Measurements from ENCODE around the gene CELF4.

CELF4 gene

DNA sequence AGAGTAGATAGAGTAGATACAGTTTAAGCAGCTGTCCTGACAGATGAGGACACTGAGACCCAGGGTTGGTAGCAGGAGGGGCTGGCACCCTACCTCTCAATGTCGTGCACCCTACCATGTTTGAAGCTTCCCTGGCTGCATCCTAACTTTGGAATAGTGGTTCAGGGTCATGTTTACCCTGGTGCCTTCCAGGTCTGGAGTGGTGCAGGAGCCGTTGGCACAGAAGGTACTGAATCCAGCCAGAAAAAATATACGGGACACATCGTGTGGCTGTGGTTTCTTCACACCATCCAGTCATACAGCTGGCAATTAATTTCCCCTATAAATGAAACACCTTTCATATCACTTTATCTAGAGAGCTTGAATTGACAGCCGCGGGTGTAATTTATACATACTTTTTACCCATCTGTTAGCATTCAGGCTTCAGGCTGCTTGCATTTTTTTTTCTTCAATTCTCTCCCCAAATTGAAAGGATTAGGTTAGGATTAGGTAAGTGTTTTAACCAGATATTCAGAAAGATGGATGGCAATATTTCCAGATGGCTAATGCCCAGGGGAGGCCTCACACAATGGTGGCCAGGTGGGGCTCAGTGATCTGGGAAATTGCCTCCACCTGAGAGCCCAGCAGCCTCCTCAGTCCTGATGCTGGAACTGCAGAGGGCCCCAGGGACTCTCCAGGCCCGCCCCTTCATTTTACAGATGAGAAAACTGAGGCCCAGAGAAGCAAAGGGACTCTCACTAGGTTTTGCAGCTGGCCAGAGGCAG is 127.0 kb downstream of the CELF4 start:
- DNase-seq (ENCODE audit: low spot score) = no peak

- no peak for DNase-seq (ENCODE audit: low spot score)
These were observed 129.6 kb downstream of the CELF4 start for GRCh38 chr18:37435996-37436395.

DNA sequence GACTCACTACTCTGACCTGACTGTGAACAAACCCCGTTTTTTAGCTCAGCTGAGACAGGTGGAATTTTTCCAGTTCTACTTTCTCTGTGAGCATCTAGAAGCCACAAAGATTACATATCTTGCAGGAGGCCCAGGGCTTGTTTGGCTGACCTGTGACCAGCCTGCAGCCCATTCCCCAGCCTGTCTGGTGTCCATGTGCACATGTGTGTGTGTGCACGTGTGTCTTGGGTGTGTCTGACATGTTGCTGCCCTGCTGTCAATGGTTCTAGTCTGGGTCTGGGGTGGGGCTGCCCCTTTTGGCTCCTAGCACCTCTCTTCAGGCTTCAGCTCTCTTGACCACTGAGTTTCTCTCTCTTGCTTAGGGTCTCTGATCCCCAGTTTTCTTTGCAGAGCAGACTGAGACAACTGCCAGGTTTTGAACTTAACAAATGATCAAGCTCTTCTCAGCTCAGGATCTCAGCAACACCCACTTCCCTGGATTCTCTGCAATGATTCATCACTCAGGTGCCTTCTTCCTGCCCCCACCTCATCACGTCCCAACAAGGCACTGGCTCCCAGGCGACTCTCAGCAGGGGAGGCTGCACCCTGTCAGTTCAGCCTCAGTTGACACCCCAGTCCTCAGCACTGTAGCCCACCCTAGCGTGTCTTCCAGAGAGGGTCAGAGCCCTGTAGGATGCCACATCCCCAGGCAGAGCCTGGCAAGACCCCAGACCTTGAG is 130.3 kb downstream of the CELF4 start:
- DNase-seq (ENCODE audit: low spot score) = no peak

GRCh38 chr18:37434161-37434860 is 131.3 kb downstream of the CELF4 start:
- no peak for DNase-seq (ENCODE audit: low spot score)

GRCh38 chr18:37432436-37433195 is 133.0 kb downstream of the CELF4 start:
- DNase-seq (ENCODE audit: low spot score) = no peak

GRCh38 chr18:37430357-37431076 is 135.1 kb downstream of the CELF4 start:
- DNase-seq (ENCODE audit: low spot score) = no peak

DNA sequence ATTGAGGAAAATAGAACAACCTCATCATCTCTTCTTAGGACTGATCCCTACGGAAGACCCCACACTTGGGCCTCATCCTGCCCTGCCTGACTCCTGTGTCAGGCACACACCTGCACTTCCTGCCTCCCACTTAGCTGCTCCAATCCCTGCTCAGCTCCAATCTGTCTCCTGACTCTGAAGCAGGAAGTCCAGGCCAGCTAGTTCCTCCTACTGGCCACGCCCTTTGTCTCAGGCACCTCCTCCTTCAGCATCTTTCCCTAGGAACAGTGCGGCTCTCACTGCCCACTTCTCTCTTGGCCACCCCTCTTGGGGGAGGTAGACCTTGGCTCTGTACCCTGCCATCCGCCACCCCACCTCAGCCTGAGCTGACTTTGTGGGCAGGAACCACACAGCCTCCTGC is 135.8 kb downstream of the CELF4 start:
- no peak for DNase-seq (ENCODE audit: low spot score)

DNA sequence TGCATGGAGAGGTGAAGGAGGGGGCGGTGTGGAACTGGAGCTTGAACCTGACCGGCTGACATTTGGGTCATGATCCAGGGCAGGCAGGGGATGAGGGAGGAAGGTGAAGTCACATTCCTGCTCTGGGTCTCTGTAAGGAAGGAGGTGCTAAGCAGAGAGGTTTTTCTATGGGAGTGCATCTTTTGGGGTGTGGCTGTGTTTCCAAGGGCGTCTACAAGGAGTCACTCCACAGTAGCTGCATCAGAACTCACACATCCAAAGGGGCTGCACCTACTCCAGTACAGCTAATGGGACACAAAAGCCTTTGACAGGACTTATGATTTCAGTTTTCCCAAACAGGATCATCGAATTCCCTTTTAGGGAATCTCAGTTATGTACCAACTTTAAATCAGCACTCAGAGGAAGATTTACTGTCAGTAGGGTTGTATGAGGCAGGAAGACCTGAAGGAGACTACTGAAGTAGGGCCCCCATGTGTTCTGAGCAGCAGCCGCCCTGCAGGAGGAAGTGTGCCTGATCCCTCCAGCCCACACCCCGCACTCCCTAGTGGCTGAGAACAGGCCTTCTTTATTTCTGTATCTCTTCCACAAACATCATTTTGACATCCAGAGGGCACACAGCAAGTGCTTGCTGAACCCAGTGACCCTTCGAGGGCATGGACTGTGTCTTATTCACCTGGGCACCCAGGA is 137.2 kb downstream of the CELF4 start:
- DNase-seq (ENCODE audit: low spot score) = no peak

- DNase-seq (ENCODE audit: low spot score) = no peak
These were observed 139.0 kb downstream of the CELF4 start for GRCh38 chr18:37426586-37426985.

- DNase-seq (ENCODE audit: low spot score) = no peak
These were observed 140.4 kb downstream of the CELF4 start for GRCh38 chr18:37425222-37425621.

GRCh38 chr18:37424507-37424906 is 141.1 kb downstream of the CELF4 start:
- no peak for DNase-seq (ENCODE audit: low spot score)

GRCh38 chr18:37422596-37422995 is 143.0 kb downstream of the CELF4 start:
- no peak for DNase-seq (ENCODE audit: low spot score)

- DNase-seq (ENCODE audit: low spot score) = peak; percentile 68
These were observed 143.5 kb downstream of the CELF4 start for GRCh38 chr18:37422116-37422515.

DNA sequence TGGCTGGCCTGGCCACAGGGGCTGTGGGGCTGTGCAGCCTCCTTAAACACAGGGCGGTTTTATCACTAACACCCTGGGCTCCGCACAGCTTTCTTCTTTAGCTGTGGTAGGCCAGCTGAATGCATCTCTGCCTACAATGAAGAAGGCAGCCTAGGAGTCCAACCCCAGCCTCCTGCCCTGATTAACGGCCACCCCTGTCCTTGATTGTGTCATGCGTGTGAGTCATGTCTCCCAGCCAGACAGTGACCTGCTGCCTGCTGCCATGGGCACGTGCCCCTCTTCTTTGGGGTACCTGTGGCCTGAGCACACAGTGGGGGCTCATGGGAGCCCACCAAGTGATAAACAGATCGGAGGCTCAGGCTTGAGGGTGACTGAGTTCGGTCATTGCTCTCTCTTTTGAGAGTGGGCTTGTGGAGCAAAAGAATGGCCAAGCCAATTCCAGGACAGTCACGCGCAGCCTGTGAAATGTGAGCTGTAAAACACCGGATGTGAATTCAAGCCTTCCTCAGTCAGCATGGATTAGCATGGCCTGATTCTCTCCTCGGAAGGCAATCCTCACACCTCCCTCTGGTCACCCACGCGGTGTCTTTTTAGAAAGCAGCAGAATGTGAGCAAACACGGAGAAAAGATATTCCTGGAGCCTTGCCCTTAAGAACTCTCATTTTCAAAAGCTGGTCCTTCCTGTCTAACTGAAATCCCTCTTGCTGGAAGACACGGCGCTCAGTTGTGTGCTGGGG is 144.1 kb downstream of the CELF4 start:
- DNase-seq (ENCODE audit: low spot score) = no peak

- no peak for DNase-seq (ENCODE audit: low spot score)
These were observed 145.2 kb downstream of the CELF4 start for GRCh38 chr18:37420315-37420880.

GRCh38 chr18:37419866-37420265 is 145.7 kb downstream of the CELF4 start:
- no peak for DNase-seq (ENCODE audit: low spot score)

- DNase-seq (ENCODE audit: low spot score) = no peak
These were observed 146.3 kb downstream of the CELF4 start for GRCh38 chr18:37419315-37419714.

- DNase-seq (ENCODE audit: low spot score) = no peak
These were observed 150.8 kb downstream of the CELF4 start for GRCh38 chr18:37414816-37415215.

- no peak for DNase-seq (ENCODE audit: low spot score)
These were observed 152.8 kb downstream of the CELF4 start for GRCh38 chr18:37412829-37413228.

DNA sequence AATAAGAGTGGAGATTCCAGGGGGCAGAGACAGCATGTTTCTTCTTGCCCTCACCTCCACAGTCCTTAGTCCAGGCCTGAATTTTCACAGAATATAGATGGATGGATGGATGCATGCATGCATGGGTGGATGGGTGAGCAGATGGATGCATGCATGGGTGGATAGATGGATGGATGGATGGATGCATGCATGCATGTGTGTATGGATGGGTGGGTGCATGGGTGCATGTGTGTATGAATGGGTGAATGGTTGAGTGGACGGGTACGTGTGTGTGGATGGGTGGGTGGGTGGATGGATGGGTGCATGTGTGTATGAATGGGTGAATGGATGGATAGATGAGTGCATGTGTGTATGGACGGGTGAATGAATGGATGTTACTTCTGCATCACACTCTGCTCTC is 153.3 kb downstream of the CELF4 start:
- no peak for DNase-seq (ENCODE audit: low spot score)
